ENCODE data around the gene DIPK2B. TPM values are rescaled to one million over a fixed set of nuclear protein-coding genes. Genes with fewer than 3 reads are reported as not detected.

DIPK2B gene, protein sequence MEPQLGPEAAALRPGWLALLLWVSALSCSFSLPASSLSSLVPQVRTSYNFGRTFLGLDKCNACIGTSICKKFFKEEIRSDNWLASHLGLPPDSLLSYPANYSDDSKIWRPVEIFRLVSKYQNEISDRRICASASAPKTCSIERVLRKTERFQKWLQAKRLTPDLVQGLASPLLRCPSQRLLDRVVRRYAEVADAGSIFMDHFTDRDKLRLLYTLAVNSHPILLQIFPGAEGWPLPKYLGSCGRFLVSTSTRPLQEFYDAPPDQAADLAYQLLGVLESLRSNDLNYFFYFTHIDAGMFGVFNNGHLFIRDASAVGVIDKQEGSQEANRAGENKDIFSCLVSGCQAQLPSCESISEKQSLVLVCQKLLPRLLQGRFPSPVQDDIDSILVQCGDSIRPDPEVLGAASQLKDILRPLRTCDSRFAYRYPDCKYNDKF
- 6.3 TPM for polyA plus RNA-seq
- long read RNA-seq, donor 1, result 0 reads
- long read RNA-seq, donor 2, full-length matches to known transcripts, result 4 of 4 reads
- long read RNA-seq, donor 2, partial matches to known transcripts, result 0 of 4 reads
- long read RNA-seq, donor 2, other reads (novel, unspliced or antisense), result 0 of 4 reads
- long read RNA-seq, donor 3, partial matches to known transcripts, result 0 of 3 reads
- long read RNA-seq, donor 3, other reads (novel, unspliced or antisense), result 0 of 3 reads
- long read RNA-seq, donor 4, result 0 reads
- long read RNA-seq, donor 5, full-length matches to known transcripts, result 3 of 3 reads
- long read RNA-seq, donor 5, partial matches to known transcripts, result 0 of 3 reads
- long read RNA-seq, donor 5, other reads (novel, unspliced or antisense), result 0 of 3 reads
- long read RNA-seq, donor 6, full-length matches to known transcripts, result 2 of 2 reads
- long read RNA-seq, donor 6, partial matches to known transcripts, result 0 of 2 reads
- long read RNA-seq, donor 6, other reads (novel, unspliced or antisense), result 0 of 2 reads
- long read RNA-seq, donor 7, full-length matches to known transcripts, result 3 of 3 reads
- long read RNA-seq, donor 7, partial matches to known transcripts, result 0 of 3 reads
- long read RNA-seq, donor 7, other reads (novel, unspliced or antisense), result 0 of 3 reads
- long read RNA-seq, donor 8, partial matches to known transcripts, result 0 of 3 reads
- long read RNA-seq, donor 8, other reads (novel, unspliced or antisense), result 0 of 3 reads
- long read RNA-seq, donor 9, full-length matches to known transcripts, result 1 of 1 reads
- long read RNA-seq, donor 9, partial matches to known transcripts, result 0 of 1 reads
- long read RNA-seq, donor 9, other reads (novel, unspliced or antisense), result 0 of 1 reads
- long read RNA-seq, donor 10, full-length matches to known transcripts, result 2 of 2 reads
- long read RNA-seq, donor 10, partial matches to known transcripts, result 0 of 2 reads
- long read RNA-seq, donor 10, other reads (novel, unspliced or antisense), result 0 of 2 reads
- long read RNA-seq, donor 11, result 0 reads

DNA sequence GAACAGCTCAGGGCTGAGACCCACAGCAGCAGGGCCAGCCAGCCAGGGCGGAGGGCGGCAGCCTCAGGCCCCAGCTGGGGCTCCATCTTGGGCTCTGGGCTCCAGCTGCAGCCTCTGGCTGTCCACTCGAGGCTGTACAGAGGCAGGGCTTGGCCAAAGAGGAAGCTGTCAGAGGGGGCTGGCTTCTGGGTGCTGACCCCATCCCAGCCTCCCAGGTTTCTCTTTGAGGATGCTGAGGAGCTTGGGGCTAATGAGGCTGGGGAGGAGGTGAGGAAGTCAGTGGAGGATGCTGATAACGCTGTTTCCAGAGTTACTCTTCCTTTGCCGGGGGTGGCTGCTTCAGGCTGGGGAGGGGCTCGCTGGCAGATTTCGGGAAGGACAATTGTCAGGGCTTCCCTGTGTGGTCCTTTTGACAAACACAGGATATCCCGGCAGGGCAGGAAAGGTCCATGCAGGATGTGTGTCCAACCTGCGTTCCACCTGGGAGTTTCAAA is at the start of gene DIPK2B:
Gene DIPK2B, minus strand, starts transcription at position 136 of the 494 bp plus-strand sequence. Its CDS starts 50 bp downstream, at position 86.
- Histone ChIP-seq H3K27ac (ENCODE audit: low read length) (no peak within 1 kb of the TSS), H3K27me3 (ENCODE audit: control insufficient read depth, insufficient read depth, low read length) (no peaks in the 10 kb centered on the region), H3K4me1 (ENCODE audit: control insufficient read depth, insufficient read depth, low read length) (no peaks in the 10 kb centered on the region), H3K9me3 (ENCODE audit: control insufficient read depth, low read depth, low read length) (no peaks in the 10 kb centered on the region), H3K4me3 (ENCODE audit: low read length) (no peak within 1 kb of the TSS), H3K36me3 (ENCODE audit: control insufficient read depth, insufficient read depth, low read length) (no peaks in the 10 kb centered on the region)
- WGBS (ENCODE audit: insufficient coverage, low lambda C conversion rate), result no CpG with 5 or more reads among the region's 9 CpGs
- DNase-seq, result peak in 1 of 2 donors; percentile 1

DNA sequence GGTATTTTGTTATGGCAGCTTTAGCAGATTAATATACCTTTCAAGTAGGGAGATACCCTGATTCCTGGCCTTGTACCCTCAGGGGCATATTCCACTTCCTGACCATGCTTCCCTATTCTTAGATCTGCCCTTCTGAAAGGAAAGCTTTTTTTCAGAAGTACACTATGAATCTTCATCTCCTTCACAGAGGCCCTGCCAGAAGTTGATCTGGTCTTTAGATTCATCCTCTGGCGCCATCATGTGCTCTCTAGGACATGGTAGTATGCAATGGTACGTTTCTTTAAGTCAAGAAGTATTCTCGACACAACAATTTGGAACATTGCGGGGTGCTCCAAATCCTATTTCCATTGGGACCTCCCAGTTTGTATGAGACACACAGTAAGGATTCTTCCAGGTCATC is 39.6 kb upstream of the DIPK2B start:
- DNase-seq, result no peak
- Histone ChIP-seq H3K27ac (ENCODE audit: low read length) (no peak overlapping the region), H3K4me1 (ENCODE audit: control insufficient read depth, insufficient read depth, low read length) (no peaks in the 10 kb centered on the region), H3K4me3 (ENCODE audit: low read length) (no peak overlapping the region), H3K9me3 (ENCODE audit: control insufficient read depth, low read depth, low read length) (no peaks in the 10 kb centered on the region), H3K27me3 (ENCODE audit: control insufficient read depth, insufficient read depth, low read length) (no peaks in the 10 kb centered on the region), H3K36me3 (ENCODE audit: control insufficient read depth, insufficient read depth, low read length) (no peaks in the 10 kb centered on the region)
- WGBS (ENCODE audit: insufficient coverage, low lambda C conversion rate), result no CpG with 5 or more reads among the region's 4 CpGs

DNA sequence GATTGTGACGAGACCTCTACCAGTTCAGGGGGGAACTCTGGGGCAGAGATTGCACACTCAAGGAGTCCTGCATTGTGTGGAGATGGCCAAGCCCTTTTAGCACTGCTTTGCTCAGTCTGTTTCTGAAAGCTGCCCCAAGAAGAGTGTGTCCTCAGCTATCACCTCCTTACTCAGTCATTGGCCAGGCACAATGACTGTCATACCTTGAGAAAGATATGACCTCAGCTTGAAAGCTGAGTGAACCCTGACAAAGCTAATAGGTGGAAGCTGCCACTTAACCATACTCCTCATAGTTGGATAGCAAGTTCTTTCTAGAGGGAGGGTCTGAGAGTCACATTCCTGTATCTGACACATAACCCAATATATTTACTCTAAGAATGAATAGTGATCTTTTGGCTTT is 37.8 kb upstream of the DIPK2B start:
- no peaks in the 10 kb centered on the region for H3K4me1 ChIP-seq (ENCODE audit: control insufficient read depth, insufficient read depth, low read length)
- DNase-seq, result no peak
- no peaks in the 10 kb centered on the region for H3K36me3 ChIP-seq (ENCODE audit: control insufficient read depth, insufficient read depth, low read length)
- H3K27ac ChIP-seq (ENCODE audit: low read length), result no peak overlapping the region
- no CpG with 5 or more reads among the region's 1 CpG for WGBS (ENCODE audit: insufficient coverage, low lambda C conversion rate)
- no peak overlapping the region for H3K4me3 ChIP-seq (ENCODE audit: low read length)
- H3K27me3 ChIP-seq (ENCODE audit: control insufficient read depth, insufficient read depth, low read length), result no peaks in the 10 kb centered on the region
- no peaks in the 10 kb centered on the region for H3K9me3 ChIP-seq (ENCODE audit: control insufficient read depth, low read depth, low read length)

DNA sequence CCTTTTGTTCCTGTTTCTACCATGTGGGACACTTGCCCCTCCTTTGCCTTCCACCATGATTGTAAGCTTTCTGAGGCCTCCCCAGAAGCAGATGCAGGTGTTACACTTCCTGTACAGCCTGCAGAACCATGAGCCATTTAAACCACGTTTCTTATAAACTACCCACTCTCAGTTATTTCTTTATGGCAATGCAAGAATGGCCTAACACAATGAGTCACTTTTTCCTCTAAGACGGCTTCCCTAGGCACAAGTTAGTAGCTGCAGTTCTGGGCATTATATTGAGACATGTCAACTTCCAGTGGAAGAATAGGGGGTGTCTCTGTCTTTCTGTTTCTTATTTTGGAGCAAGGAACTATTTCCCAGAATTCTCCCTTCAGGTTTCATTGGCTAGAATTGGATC is 32.9 kb upstream of the DIPK2B start:
- Histone ChIP-seq H3K4me1 (ENCODE audit: control insufficient read depth, insufficient read depth, low read length) (no peaks in the 10 kb centered on the region), H3K36me3 (ENCODE audit: control insufficient read depth, insufficient read depth, low read length) (no peaks in the 10 kb centered on the region), H3K4me3 (ENCODE audit: low read length) (no peak overlapping the region), H3K9me3 (ENCODE audit: control insufficient read depth, low read depth, low read length) (no peaks in the 10 kb centered on the region), H3K27ac (ENCODE audit: low read length) (no peak overlapping the region), H3K27me3 (ENCODE audit: control insufficient read depth, insufficient read depth, low read length) (no peaks in the 10 kb centered on the region)
- no peak for DNase-seq
- WGBS (ENCODE audit: insufficient coverage, low lambda C conversion rate), result no CpG with 5 or more reads among the region's 2 CpGs

DNA sequence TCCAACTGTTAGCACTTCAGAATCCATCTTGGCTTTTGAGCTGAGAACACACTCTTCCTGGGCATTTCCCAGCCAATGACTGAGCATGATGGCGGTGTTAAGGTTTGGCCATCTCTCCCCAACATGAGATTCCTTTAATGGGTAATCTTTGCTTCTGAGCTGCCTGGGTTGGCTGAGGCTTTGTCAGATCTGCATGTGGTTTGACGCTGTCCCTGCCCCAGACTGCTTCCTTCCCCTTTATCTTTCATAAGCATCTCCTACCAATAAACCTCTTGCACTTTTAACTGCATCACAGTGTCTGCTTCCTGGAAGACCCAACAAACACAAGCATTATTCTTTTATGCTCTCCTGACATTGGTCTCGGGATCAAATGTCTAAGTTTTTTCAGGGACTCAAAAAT is 31.5 kb upstream of the DIPK2B start:
- Histone ChIP-seq H3K27ac (ENCODE audit: low read length) (no peak overlapping the region), H3K36me3 (ENCODE audit: control insufficient read depth, insufficient read depth, low read length) (no peaks in the 10 kb centered on the region), H3K9me3 (ENCODE audit: control insufficient read depth, low read depth, low read length) (no peaks in the 10 kb centered on the region), H3K4me3 (ENCODE audit: low read length) (no peak overlapping the region), H3K4me1 (ENCODE audit: control insufficient read depth, insufficient read depth, low read length) (no peaks in the 10 kb centered on the region), H3K27me3 (ENCODE audit: control insufficient read depth, insufficient read depth, low read length) (no peaks in the 10 kb centered on the region)
- no CpG with 5 or more reads among the region's 3 CpGs for WGBS (ENCODE audit: insufficient coverage, low lambda C conversion rate)
- no peak for DNase-seq

DNA sequence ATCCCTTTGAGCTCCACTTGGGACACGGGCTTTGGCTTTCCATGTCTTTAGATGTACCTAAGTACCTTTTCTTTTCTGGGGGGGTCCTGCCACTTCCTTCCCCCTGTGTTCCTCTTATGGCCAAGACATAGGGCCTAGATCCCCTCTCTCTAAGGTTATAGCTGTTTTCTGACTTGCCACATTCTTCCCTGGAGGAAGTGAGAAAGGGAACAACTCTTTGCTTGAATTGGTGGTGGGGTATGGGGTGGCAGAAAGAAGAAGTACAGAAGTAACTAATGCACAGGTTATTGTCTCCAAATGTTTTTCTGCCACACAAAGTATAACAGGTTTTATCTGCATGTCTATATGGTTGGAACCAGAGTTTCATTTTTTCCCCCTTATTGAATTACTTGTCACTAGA is 29.7 kb upstream of the DIPK2B start:
- H3K4me3 ChIP-seq (ENCODE audit: low read length), result no peak overlapping the region
- no peaks in the 10 kb centered on the region for H3K36me3 ChIP-seq (ENCODE audit: control insufficient read depth, insufficient read depth, low read length)
- no CpG with 5 or more reads among the region's 1 CpG for WGBS (ENCODE audit: insufficient coverage, low lambda C conversion rate)
- no peaks in the 10 kb centered on the region for H3K27me3 ChIP-seq (ENCODE audit: control insufficient read depth, insufficient read depth, low read length)
- no peaks in the 10 kb centered on the region for H3K4me1 ChIP-seq (ENCODE audit: control insufficient read depth, insufficient read depth, low read length)
- no peak for DNase-seq
- H3K27ac ChIP-seq (ENCODE audit: low read length), result no peak overlapping the region
- no peaks in the 10 kb centered on the region for H3K9me3 ChIP-seq (ENCODE audit: control insufficient read depth, low read depth, low read length)

DNA sequence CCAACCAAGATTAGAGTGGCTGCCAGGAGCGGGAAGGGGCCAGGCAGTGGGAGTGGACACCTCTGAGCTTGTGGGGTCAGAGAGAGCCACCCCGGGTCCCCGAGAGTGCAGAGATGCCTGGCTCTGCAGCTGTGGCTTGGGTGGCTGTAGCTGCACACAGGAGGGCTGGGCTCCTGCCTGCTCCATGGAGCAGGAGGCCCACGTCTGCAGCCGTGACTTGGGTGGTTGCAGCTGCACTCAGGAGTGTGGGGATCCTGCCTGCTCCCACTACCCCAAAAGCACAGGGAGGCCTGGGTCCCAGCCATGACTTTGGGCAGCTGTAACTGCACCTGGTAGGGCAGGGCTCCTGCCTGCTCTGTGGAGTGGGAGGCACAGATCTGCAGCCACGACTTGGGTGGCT is 28.7 kb upstream of the DIPK2B start:
- Histone ChIP-seq H3K27me3 (ENCODE audit: control insufficient read depth, insufficient read depth, low read length) (no peaks in the 10 kb centered on the region), H3K9me3 (ENCODE audit: control insufficient read depth, low read depth, low read length) (no peaks in the 10 kb centered on the region), H3K36me3 (ENCODE audit: control insufficient read depth, insufficient read depth, low read length) (no peaks in the 10 kb centered on the region), H3K4me1 (ENCODE audit: control insufficient read depth, insufficient read depth, low read length) (no peaks in the 10 kb centered on the region), H3K4me3 (ENCODE audit: low read length) (no peak overlapping the region), H3K27ac (ENCODE audit: low read length) (no peak overlapping the region)
- no CpG with 5 or more reads among the region's 6 CpGs for WGBS (ENCODE audit: insufficient coverage, low lambda C conversion rate)
- no peak for DNase-seq

DNA sequence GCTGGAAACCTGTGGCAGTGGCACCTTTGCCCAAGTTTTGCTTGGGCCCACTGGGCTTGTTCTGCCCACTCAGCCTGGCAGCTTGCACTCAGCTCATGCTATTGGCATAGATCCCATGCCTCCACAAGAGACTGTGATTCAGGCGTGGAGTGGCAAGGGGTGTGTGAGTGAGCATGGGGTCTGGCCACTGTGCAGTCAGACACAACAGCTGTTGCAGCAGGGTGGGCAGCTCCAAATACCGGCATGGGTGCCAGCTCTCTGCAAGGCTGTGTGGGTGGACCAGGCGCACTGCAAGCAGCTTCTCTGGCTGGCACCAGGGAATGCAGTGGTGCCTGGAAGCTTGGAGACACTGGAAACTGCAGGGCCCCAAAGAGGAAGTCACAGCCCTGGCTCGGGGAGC is 27.4 kb upstream of the DIPK2B start:
- no peak for DNase-seq
- Histone ChIP-seq H3K27me3 (ENCODE audit: control insufficient read depth, insufficient read depth, low read length) (no peaks in the 10 kb centered on the region), H3K27ac (ENCODE audit: low read length) (no peak overlapping the region), H3K9me3 (ENCODE audit: control insufficient read depth, low read depth, low read length) (no peaks in the 10 kb centered on the region), H3K36me3 (ENCODE audit: control insufficient read depth, insufficient read depth, low read length) (no peaks in the 10 kb centered on the region), H3K4me1 (ENCODE audit: control insufficient read depth, insufficient read depth, low read length) (no peaks in the 10 kb centered on the region), H3K4me3 (ENCODE audit: low read length) (no peak overlapping the region)
- no CpG with 5 or more reads among the region's 4 CpGs for WGBS (ENCODE audit: insufficient coverage, low lambda C conversion rate)

DNA sequence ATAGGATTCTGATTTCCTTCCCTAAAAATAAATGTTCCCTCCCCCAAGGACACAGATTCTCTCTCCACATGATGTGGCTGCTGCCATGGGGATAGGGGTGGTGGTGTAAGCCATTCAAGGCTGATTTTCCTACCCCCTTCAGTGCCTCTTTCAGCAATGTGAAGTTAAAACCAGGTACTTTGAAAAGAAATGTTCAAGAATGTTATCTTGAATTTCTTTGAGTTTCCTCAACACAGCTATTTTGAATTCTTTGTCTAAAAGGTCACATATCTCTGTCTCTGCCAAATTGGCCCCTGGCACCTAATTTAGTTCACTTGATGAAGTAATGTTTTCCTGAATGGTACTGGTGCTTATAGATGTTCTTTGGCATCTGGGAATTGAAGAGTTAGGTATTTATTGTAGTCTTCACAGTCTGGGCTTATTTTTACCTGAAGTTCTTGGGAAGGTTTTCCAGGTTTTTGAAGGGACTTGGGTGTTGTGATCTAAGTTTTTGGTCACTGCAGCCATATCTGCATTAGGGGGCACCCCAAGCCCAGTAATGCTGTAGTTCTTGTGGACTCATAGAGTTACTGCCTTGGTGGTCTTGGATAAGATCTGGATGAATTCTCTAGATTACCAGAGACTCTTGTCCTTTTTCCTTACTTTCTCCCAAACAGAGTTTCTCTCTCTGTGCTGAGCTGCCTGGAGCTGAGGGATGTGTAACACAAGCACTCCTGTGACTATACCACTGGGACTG is 7.6 kb upstream of the DIPK2B start:
- no peaks in the 10 kb centered on the region for H3K4me1 ChIP-seq (ENCODE audit: control insufficient read depth, insufficient read depth, low read length)
- no peaks in the 10 kb centered on the region for H3K27me3 ChIP-seq (ENCODE audit: control insufficient read depth, insufficient read depth, low read length)
- no peaks in the 10 kb centered on the region for H3K36me3 ChIP-seq (ENCODE audit: control insufficient read depth, insufficient read depth, low read length)
- no peak for DNase-seq
- H3K27ac ChIP-seq (ENCODE audit: low read length), result no peak overlapping the region
- H3K4me3 ChIP-seq (ENCODE audit: low read length), result no peak overlapping the region
- H3K9me3 ChIP-seq (ENCODE audit: control insufficient read depth, low read depth, low read length), result no peaks in the 10 kb centered on the region

Data from large intestine (tissue), 12 donors.